CD8-positive, alpha-beta memory T cell (primary cell): Measurements from ENCODE around the gene CCDC92B. TPM values are rescaled to one million over a fixed set of nuclear protein-coding genes. Genes with fewer than 3 reads are reported as not detected.

ENCODE experiments used
- CTCF ChIA-PET: fragments of 350-600 bp; sonication (Branson Sonifier 250); formaldehyde crosslinking; loops from one replicate; lab custom pipeline; 2021; ENCODE audit warnings: antibody characterized with exemption; lab: Charles Lee
- POLR2A ChIA-PET: fragments of 350-600 bp; sonication (Branson Sonifier 250); formaldehyde crosslinking; loops from one replicate; lab custom pipeline; 2021; ENCODE audit warnings: antibody characterized with exemption; lab: Charles Lee
- DNase-seq, 5 donors: peaks; one replicate each; pipeline versions ENCODE4 v3.0.0 to v3.0.0-alpha.2; 2020 to 2022; ENCODE audit warnings: mixed read lengths in 1 of 5
- H3K27ac ChIP-seq: one replicate; pipeline ENCODE4 v1.7.0; 2013; ENCODE audit warnings: low read depth, mild to moderate bottlenecking, low read length, moderate library complexity
- H3K27me3 ChIP-seq: 2 replicates; pipeline ENCODE4 v1.7.0; 2013; ENCODE audit warnings: low read length, mild to moderate bottlenecking; ENCODE audit not compliant: insufficient read depth, poor library complexity, severe bottlenecking
- H3K36me3 ChIP-seq: 2 replicates; pipeline ENCODE4 v1.7.0; 2013; ENCODE audit warnings: mild to moderate bottlenecking, low read length, moderate library complexity; ENCODE audit not compliant: insufficient read depth
- H3K4me1 ChIP-seq: 2 replicates; pipeline ENCODE4 v1.7.0; 2013; ENCODE audit warnings: mild to moderate bottlenecking, low read length, moderate library complexity; ENCODE audit not compliant: insufficient read depth
- H3K4me3 ChIP-seq: 2 replicates; pipeline ENCODE4 v1.7.0; 2013; ENCODE audit warnings: mild to moderate bottlenecking, low read length
- H3K9me3 ChIP-seq: 2 replicates; pipeline ENCODE4 v1.7.0; 2013; ENCODE audit warnings: mild to moderate bottlenecking, low read length
- H3K27ac Mint-ChIP-seq, 8 donors: one replicate each; pipeline ENCODE4 v1.8.0; 2020 to 2021; ENCODE audit warnings: mixed read lengths in 8 of 8, mild to moderate bottlenecking in 6 of 8, inconsistent platforms in 3 of 8, moderate library complexity in 3 of 8
- H3K27me3 Mint-ChIP-seq, 2 donors: one replicate each; pipeline ENCODE4 v1.8.0; 2020 to 2021; ENCODE audit warnings: mixed read lengths in 2 of 2, mild to moderate bottlenecking in 1 of 2, moderate library complexity in 1 of 2
- H3K36me3 Mint-ChIP-seq, 3 donors: one replicate each; pipeline ENCODE4 v1.8.0; 2020 to 2021; ENCODE audit warnings: mixed read lengths in 3 of 3, inconsistent platforms in 1 of 3, mild to moderate bottlenecking in 1 of 3
- H3K4me1 Mint-ChIP-seq, 3 donors: one replicate each; pipeline ENCODE4 v1.8.0; 2020 to 2021; ENCODE audit warnings: mixed read lengths in 3 of 3, inconsistent platforms in 1 of 3, mild to moderate bottlenecking in 1 of 3
- H3K4me3 Mint-ChIP-seq, 7 donors: one replicate each; pipeline ENCODE4 v1.8.0; 2020 to 2021; ENCODE audit warnings: mixed read lengths in 7 of 7, mild to moderate bottlenecking in 6 of 7, moderate library complexity in 4 of 7, inconsistent platforms in 2 of 7
- H3K9me3 Mint-ChIP-seq, 5 donors: one replicate each; pipeline ENCODE4 v1.8.0; 2020 to 2022; ENCODE audit warnings: mixed read lengths in 5 of 5, mild to moderate bottlenecking in 3 of 5, moderate library complexity in 2 of 5, inconsistent platforms in 1 of 5
- polyA plus RNA-seq: library from polyadenylated mRNA; unstranded; fragments of 300-500 nt; fragmentation: Illumina TruSeq; gene quantifications from one replicate; pipeline ENCODE4 v1.2.3, GENCODE V29; 2021
- total RNA-seq, 2 experiments: library from RNA; stranded (reverse); gene quantifications; one replicate each; pipeline ENCODE4 v1.2.3, GENCODE V29; 2021

The CCDC92B gene
- under 1 TPM in 1 of 2 experiments, not detected in 1; 0.07 TPM for total RNA-seq
- polyA plus RNA-seq = not detected

GRCh38 chr17:2749058-2749783 lies at the start of gene CCDC92B:
CCDC92B (minus strand) TSS chr17:2749652; CDS start chr17:2735145, 14,507 bp downstream.
- H3K27ac ChIP-seq = no peak within 1 kb of the TSS
- H3K4me3 Mint-ChIP-seq = no peak within 1 kb of the TSS
- no peaks in the 10 kb centered on the region for H3K4me1 ChIP-seq
- POLR2A ChIA-PET = no interaction called here
- no peak within 1 kb of the TSS for H3K27ac Mint-ChIP-seq
- CTCF ChIA-PET = no interaction called here
- H3K9me3 ChIP-seq = no peaks in the 10 kb centered on the region
- peaks cover 12% of the 10 kb centered on the region for H3K27me3 ChIP-seq
- no peak for DNase-seq
- H3K4me1 Mint-ChIP-seq = peaks cover 0 to 1% (median 0%) of the 10 kb centered on the region in 3 donors
- H3K9me3 Mint-ChIP-seq = peaks cover 0 to 2% (median 0%) of the 10 kb centered on the region in 5 donors
- no peaks in the 10 kb centered on the region for H3K36me3 ChIP-seq
- no peaks in the 10 kb centered on the region for H3K36me3 Mint-ChIP-seq
- H3K4me3 ChIP-seq = no peak within 1 kb of the TSS
- peaks cover 45 to 59% of the 10 kb centered on the region in 2 donors for H3K27me3 Mint-ChIP-seq

- H3K27ac Mint-ChIP-seq = peak overlapping the region in 2 of 8 donors; percentile 32 to 82
- peaks cover 0 to 5% of the 10 kb centered on the region in 2 donors for H3K27me3 Mint-ChIP-seq
- peaks cover 5% of the 10 kb centered on the region for H3K36me3 ChIP-seq
- ChIA-PET CTCF (interaction anchor here (4.9 kb wide), 1 partner anchor 16 kb away, joined by 36 read pairs; no protein-coding TSS in a partner anchor), POLR2A (no interaction called here)
- H3K36me3 Mint-ChIP-seq = peaks cover 17 to 42% (median 18%) of the 10 kb centered on the region in 3 donors
- H3K27ac ChIP-seq = no peak overlapping the region
- H3K9me3 Mint-ChIP-seq = no peaks in the 10 kb centered on the region
- peak in 2 of 5 donors; percentile 26 to 29 for DNase-seq
- peaks cover 38% of the 10 kb centered on the region for H3K4me1 ChIP-seq
- no peaks in the 10 kb centered on the region for H3K9me3 ChIP-seq
- peak overlapping the region; percentile 35 to 97 (median 94) for H3K4me3 Mint-ChIP-seq
- peaks cover 73 to 88% (median 84%) of the 10 kb centered on the region in 3 donors for H3K4me1 Mint-ChIP-seq
- no peak overlapping the region for H3K4me3 ChIP-seq
- no peaks in the 10 kb centered on the region for H3K27me3 ChIP-seq
These were observed 49.2 kb upstream of the CCDC92B start for GRCh38 chr17:2798678-2799077.

- Histone ChIP-seq H3K4me1 (peaks cover 43% of the 10 kb centered on the region), H3K27me3 (no peaks in the 10 kb centered on the region), H3K9me3 (no peaks in the 10 kb centered on the region), H3K4me3 (peak overlapping the region; percentile 75), H3K27ac (no peak overlapping the region), H3K36me3 (peaks cover 5% of the 10 kb centered on the region)
- peaks cover 16 to 37% (median 16%) of the 10 kb centered on the region in 3 donors for H3K36me3 Mint-ChIP-seq
- POLR2A ChIA-PET = no interaction called here
- peak overlapping the region in 6 of 8 donors; percentile 5 to 92 (median 42) for H3K27ac Mint-ChIP-seq
- H3K27me3 Mint-ChIP-seq = peaks cover 0 to 5% of the 10 kb centered on the region in 2 donors
- H3K4me3 Mint-ChIP-seq = peak overlapping the region; percentile 94 to 98 (median 96)
- no peak for DNase-seq
- peaks cover 76 to 88% (median 83%) of the 10 kb centered on the region in 3 donors for H3K4me1 Mint-ChIP-seq
- H3K9me3 Mint-ChIP-seq = no peaks in the 10 kb centered on the region
- CTCF ChIA-PET = interaction anchor here (4.9 kb wide), 1 partner anchor 17 kb away, joined by 36 read pairs; no protein-coding TSS in a partner anchor
These were observed 48.7 kb upstream of the CCDC92B start for GRCh38 chr17:2798188-2798587.

GRCh38 chr17:2797637-2798036 lies 48.2 kb upstream of the CCDC92B start:
- H3K4me1 ChIP-seq = peaks cover 48% of the 10 kb centered on the region
- no peaks in the 10 kb centered on the region for H3K9me3 ChIP-seq
- H3K36me3 ChIP-seq = peaks cover 5% of the 10 kb centered on the region
- peak overlapping the region; percentile 94 to 98 (median 96) for H3K4me3 Mint-ChIP-seq
- POLR2A ChIA-PET = no interaction called here
- peaks cover 76 to 88% (median 83%) of the 10 kb centered on the region in 3 donors for H3K4me1 Mint-ChIP-seq
- no peak overlapping the region for H3K27ac ChIP-seq
- H3K27me3 Mint-ChIP-seq = peaks cover 0 to 5% of the 10 kb centered on the region in 2 donors
- no peaks in the 10 kb centered on the region for H3K27me3 ChIP-seq
- peaks cover 10 to 32% (median 11%) of the 10 kb centered on the region in 3 donors for H3K36me3 Mint-ChIP-seq
- peak overlapping the region; percentile 75 for H3K4me3 ChIP-seq
- no peak for DNase-seq
- CTCF ChIA-PET = interaction anchor here (0.9 to 4.9 kb wide), 3 partner anchors 11 to 21 kb away, joined by 3 to 36 read pairs (median 22); no protein-coding TSS in a partner anchor
- H3K27ac Mint-ChIP-seq = peak overlapping the region in 7 of 8 donors; percentile 5 to 92 (median 80)
- H3K9me3 Mint-ChIP-seq = no peaks in the 10 kb centered on the region

GRCh38 chr17:2797226-2797625 lies 47.8 kb upstream of the CCDC92B start:
- H3K27ac Mint-ChIP-seq = peak overlapping the region; percentile 71 to 92 (median 86)
- peaks cover 0 to 5% of the 10 kb centered on the region in 2 donors for H3K27me3 Mint-ChIP-seq
- Histone ChIP-seq H3K4me1 (peaks cover 52% of the 10 kb centered on the region), H3K4me3 (peak overlapping the region; percentile 75), H3K36me3 (peaks cover 5% of the 10 kb centered on the region), H3K27ac (no peak overlapping the region), H3K27me3 (no peaks in the 10 kb centered on the region), H3K9me3 (no peaks in the 10 kb centered on the region)
- CTCF ChIA-PET = interaction anchor here (0.9 to 4.9 kb wide), 5 partner anchors 8 to 21 kb away, joined by 3 to 36 read pairs (median 9); no protein-coding TSS in a partner anchor
- peak overlapping the region; percentile 94 to 98 (median 96) for H3K4me3 Mint-ChIP-seq
- peaks cover 8 to 28% (median 9%) of the 10 kb centered on the region in 3 donors for H3K36me3 Mint-ChIP-seq
- H3K9me3 Mint-ChIP-seq = no peaks in the 10 kb centered on the region
- H3K4me1 Mint-ChIP-seq = peaks cover 79 to 90% (median 86%) of the 10 kb centered on the region in 3 donors
- POLR2A ChIA-PET = no interaction called here
- DNase-seq = no peak

- peaks cover 4 to 20% (median 4%) of the 10 kb centered on the region in 3 donors for H3K36me3 Mint-ChIP-seq
- peaks cover 60% of the 10 kb centered on the region for H3K4me1 ChIP-seq
- no peaks in the 10 kb centered on the region for H3K9me3 Mint-ChIP-seq
- H3K27me3 Mint-ChIP-seq = peaks cover 0 to 5% of the 10 kb centered on the region in 2 donors
- CTCF ChIA-PET = interaction anchor here (0.8 to 4.9 kb wide), 10 partner anchors 9 to 52 kb away, joined by 3 to 36 read pairs (median 4); no protein-coding TSS in a partner anchor
- no peaks in the 10 kb centered on the region for H3K27me3 ChIP-seq
- H3K36me3 ChIP-seq = no peaks in the 10 kb centered on the region
- peaks cover 84 to 91% (median 87%) of the 10 kb centered on the region in 3 donors for H3K4me1 Mint-ChIP-seq
- H3K9me3 ChIP-seq = no peaks in the 10 kb centered on the region
- peak within 1 kb of the TSS; percentile 71 to 89 (median 86) for H3K27ac Mint-ChIP-seq
- H3K4me3 Mint-ChIP-seq = peak within 1 kb of the TSS; percentile 94 to 98 (median 96)
- POLR2A ChIA-PET = interaction anchor here (1.3 to 1.4 kb wide), 2 partner anchors 14 to 18 kb away, joined by 5 to 27 read pairs; no protein-coding TSS in a partner anchor
- H3K27ac ChIP-seq = peak within 1 kb of the TSS; percentile 32
- peak within 1 kb of the TSS; percentile 75 for H3K4me3 ChIP-seq
- DNase-seq = peak; percentile 64 to 86 (median 78)
These were observed 47.0 kb upstream of the CCDC92B start, which contains the start of gene RAP1GAP2 for GRCh38 chr17:2796164-2797125. RAP1GAP2 (plus strand) TSS chr17:2796438; CDS start chr17:2796528, 90 bp downstream.
